GM19193 (cell line): Measurements from ENCODE around the gene BCL2L13.

Source experiments
- POLR2A ChIP-seq: IDR thresholded peaks from 4 replicates; pipeline ENCODE4 v1.6.1; 2011; ENCODE audit not compliant: insufficient read depth, insufficient read length; ENCODE audit errors: extremely low read depth

BCL2L13 gene

DNA sequence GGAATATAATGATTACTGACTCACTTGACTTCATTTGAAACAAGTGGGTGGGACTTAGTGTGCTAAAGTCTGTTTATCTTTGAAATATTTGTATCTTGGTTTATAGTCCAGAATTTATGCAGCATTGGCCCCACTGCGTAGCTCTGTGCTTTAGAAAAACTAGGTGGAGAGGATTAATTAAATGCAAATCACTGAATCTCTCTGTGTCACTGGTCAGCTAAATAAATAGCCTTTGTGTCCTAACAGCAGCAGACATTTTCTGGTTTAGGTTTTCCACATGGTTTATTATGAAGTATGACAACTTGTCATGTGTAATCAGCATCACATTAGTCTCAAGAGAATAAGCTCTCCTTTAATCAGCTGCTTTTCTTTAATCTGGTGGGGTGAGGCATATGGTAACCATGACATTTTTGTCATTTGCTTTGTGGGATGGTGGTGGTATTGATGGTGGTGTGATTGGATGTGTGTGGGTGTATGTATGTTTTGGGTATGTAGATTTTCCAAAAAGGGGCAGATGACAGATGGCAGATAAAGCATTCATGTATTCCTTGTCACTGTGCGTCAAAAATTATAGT lies 33.9 kb downstream of the BCL2L13 start:
- no peak for TF ChIP-seq POLR2A

DNA sequence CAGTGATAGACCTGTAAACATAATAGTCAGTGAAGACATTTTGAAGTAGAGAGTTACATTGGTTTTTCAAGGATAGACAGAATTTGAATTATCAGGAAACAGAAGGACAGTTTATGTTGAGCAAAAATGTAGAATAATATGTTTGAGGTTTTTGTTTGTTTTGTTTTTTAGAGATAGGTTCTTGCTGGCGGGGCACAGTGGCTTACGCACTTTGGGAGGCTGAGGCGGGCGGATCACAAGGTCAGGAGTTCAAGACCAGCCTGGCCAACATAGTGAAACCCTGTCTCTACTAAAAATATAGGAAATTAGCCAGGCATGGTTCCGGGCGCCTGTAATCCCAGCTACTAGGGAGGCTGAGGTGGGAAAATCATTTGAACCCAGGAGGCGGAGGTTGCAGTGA lies 35.6 kb downstream of the BCL2L13 start:
- no peak for TF ChIP-seq POLR2A

GRCh38 chr22:17675584-17675983 lies 37.0 kb downstream of the BCL2L13 start:
- no peak for TF ChIP-seq POLR2A

- no peak for TF ChIP-seq POLR2A
Measured at GRCh38 chr22:17678817-17679385, 40.3 kb downstream of the BCL2L13 start.

- TF ChIP-seq POLR2A, result no peak
Measured at GRCh38 chr22:17684245-17684644, 45.7 kb downstream of the BCL2L13 start.

DNA sequence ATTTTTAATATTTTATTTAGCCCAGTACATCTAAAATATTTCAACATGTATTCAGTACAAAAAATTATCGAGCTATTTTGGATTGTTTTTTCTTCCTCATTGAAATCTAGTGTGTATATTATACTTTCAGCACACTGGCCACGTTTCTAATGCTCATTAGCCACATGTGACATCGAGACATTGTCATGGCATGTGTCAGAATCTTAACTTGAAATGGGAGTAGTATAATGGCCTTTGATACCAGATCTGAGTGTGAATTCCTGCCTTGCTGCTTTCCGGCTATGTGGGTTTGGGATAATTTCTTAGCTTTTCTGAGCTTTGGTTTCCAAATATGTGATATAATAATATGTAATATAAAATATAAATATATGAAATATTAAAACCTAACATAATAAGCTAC lies 54.3 kb downstream of the BCL2L13 start:
- no peak for TF ChIP-seq POLR2A

DNA sequence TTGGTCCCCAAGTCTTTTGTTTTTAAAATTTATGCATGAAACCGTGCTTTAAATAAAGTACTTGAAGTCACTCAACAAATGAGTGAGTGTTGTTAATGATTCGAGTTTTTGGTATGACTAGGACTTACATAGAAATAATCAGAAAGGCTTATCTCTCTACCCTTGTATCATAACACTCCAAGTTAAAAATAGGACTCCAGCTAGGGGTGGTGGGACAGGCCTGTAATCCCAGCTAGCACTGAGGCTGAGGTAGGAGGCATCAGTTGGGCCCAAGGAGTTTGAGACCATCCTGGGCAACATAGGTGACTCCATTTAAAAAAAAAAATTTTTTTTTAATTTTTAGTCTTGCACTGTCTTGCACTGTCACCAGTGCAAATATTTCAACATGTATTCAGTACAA lies 55.6 kb downstream of the BCL2L13 start:
- no peak for TF ChIP-seq POLR2A

DNA sequence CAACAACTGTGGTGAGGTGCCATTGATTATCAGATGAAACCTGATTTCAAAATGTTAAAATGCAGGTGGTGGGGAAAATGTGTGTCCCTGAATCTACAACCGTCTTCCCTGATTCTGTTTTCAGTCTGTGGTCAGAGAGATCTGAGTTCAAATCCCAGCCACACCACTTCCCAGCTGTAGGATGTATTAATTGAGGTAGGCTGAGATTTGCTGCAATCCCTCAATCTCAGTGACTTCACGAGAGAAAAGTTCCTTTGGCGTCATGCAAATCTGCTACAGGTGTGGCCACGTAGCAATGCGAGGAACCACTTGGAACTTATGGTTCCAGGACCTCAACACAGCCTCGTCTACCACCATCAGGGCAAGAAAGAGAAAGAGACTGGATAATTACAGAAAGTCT lies 56.2 kb downstream of the BCL2L13 start:
- no peak for TF ChIP-seq POLR2A

DNA sequence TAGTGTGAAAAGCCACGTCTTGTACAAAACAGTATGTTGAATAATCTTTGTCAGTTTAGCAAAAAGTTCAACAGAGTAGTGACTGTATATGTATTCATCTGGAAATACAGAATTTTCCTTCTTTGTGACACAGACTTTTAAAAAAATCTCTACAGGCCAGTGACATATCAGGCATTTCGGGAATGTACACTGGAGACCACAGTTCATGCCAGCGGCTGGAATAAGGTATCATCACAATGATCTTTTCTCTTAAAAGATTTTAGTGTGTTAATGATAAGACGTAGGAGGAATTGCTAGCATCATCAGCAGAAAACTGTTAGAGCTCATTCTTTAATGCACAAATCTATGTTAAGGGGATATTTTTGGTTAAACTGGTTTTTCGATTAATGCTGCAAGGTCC lies 57.4 kb downstream of the BCL2L13 start:
- no peak for TF ChIP-seq POLR2A

DNA sequence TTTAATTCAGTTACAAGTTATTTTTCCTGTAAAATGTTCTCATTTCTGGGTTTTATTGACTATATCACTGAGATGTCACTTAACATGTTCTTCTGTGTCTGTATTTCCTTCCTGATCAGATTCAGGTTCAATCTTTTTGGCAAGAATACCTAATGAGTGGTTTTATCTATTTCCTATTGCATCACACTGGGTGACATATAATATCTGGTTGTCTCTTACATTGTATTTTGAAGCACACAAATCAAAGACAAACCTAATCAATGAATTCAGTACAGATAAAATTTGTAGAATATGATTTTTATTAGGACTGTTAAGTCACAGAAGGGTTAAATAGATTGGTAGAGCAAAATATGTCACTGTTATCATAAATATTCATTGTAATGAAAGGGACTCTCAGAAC lies 60.4 kb downstream of the BCL2L13 start:
- TF ChIP-seq POLR2A, result no peak

GRCh38 chr22:17699696-17700340 lies 61.3 kb downstream of the BCL2L13 start:
- TF ChIP-seq POLR2A, result no peak

DNA sequence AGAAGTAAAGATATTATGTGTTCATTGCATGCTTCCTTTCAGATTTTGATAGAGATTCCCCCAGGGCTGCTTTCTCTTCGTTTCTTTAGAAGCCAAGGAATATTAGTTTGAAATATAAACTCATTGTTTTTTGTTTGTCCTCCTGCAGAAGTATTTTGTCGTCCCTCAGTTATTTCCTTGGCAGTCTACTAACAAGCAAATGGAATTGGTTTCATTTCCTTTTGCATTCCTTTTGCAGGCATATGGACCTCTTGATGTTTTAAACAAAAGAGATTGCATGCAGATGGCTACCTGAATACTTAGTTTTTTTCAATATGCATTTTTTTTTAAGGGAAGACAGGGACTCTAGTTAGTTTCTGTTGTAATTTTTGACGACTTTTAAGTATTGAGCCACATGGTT lies 62.2 kb downstream of the BCL2L13 start:
- TF ChIP-seq POLR2A, result no peak

GRCh38 chr22:17703811-17704210 lies 65.3 kb downstream of the BCL2L13 start:
- TF ChIP-seq POLR2A, result no peak

DNA sequence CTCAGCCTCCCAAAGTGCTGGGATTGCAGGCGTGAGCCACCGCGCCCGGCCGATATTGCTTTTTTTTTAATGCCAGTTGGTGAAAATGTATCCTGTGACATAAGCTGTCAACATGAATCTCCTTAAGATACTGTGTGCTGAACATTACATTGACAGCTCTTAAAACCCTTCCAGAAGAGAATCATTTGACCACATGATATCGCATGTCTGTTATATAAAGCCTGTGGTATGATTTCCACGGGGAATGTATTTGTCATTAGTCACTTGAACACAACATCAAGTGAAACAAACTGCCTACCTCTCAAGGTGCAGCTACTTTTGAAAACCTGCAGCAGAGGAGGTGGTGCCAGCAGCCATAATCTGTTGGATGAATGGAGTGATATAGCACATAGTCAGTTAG lies 67.0 kb downstream of the BCL2L13 start:
- TF ChIP-seq POLR2A, result no peak

- no peak for TF ChIP-seq POLR2A
Measured at GRCh38 chr22:17705951-17706900, 67.7 kb downstream of the BCL2L13 start.
